ENCODE measurements around the gene BCL2. TPM values are rescaled to one million over a fixed set of nuclear protein-coding genes. Genes with fewer than 3 reads are reported as not detected.

Gene BCL2
- total RNA-seq, 1 experiment from 2014 or later, result 2.6 TPM

DNA sequence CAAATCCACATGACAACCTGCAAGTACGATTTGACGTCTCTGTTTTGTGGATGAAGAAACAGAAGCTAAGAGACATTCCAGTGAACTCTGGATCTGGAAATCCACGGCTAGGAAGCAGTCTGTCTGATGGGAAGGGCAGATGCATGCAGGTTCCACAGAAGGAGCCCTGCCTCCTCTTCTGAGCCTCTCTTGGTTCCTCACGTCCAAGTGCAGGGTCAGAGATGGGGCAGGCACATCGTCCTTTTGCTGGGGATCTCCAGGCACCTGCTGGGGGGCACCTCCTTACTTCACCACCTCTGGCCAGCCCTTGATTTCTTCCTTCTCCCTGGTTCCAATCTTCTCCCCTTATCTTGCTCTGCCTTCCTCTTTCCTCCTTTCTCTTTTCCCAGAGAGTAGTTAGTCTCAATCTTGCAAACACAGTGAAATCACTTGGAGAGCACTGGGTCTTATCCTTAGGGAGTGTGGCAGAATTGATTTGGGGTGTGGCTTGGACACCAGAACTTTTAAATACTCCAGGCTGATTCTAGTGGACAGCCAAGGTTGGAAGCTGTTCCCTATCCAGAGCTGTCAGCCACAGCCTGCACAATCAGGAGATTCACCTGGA, 137.8 kb downstream of the BCL2 start (continued):
- no peak for TF ChIP-seq MYBL2 (CRISPR knock-in tag; IDR thresholded peaks at IDR 0.05)
- no peak for TF ChIP-seq NFE2L1 (CRISPR knock-in tag; IDR thresholded peaks at IDR 0.05)
- TF ChIP-seq, protein P1, sequence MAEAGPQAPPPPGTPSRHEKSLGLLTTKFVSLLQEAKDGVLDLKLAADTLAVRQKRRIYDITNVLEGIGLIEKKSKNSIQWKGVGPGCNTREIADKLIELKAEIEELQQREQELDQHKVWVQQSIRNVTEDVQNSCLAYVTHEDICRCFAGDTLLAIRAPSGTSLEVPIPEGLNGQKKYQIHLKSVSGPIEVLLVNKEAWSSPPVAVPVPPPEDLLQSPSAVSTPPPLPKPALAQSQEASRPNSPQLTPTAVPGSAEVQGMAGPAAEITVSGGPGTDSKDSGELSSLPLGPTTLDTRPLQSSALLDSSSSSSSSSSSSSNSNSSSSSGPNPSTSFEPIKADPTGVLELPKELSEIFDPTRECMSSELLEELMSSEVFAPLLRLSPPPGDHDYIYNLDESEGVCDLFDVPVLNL (CRISPR knock-in tag; IDR thresholded peaks at IDR 0.05; ENCODE audit: borderline replicate concordance, low read depth), result no peak

- POLR2A ChIA-PET, result no interaction called here
- Mint-ChIP-seq H3K36me3 (no peaks in the 10 kb centered on the region), H3K4me1 (peaks cover 21% of the 10 kb centered on the region), H3K9me3 (no peaks in the 10 kb centered on the region), H3K27me3 (ENCODE audit: low read depth) (no peaks in the 10 kb centered on the region), H3K4me3 (no peak overlapping the region), H3K27ac (no peak overlapping the region)
- DNase-seq (ENCODE audit: low spot score) (no peak), ATAC-seq (no peak)
- CTCF ChIA-PET, result interaction anchor here (0.6 to 1.0 kb wide), 2 partner anchors 25 to 137 kb away, joined by 3 read pairs; no protein-coding TSS in a partner anchor
- TF ChIP-seq ZNF425 (CRISPR knock-in tag; conservative IDR thresholded peaks at IDR 0.05), result no peak
- TF ChIP-seq, protein P2, sequence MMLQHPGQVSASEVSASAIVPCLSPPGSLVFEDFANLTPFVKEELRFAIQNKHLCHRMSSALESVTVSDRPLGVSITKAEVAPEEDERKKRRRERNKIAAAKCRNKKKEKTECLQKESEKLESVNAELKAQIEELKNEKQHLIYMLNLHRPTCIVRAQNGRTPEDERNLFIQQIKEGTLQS (CRISPR knock-in tag; conservative IDR thresholded peaks at IDR 0.05), result no peak
- TF ChIP-seq NR3C1 (CRISPR knock-in tag; conservative IDR thresholded peaks at IDR 0.05; ENCODE audit: low read depth), result no peak
- no peak for TF ChIP-seq ZNF281 (CRISPR knock-in tag; IDR thresholded peaks at IDR 0.05)
- no peak for TF ChIP-seq TCF7 (CRISPR knock-in tag; IDR thresholded peaks at IDR 0.05; ENCODE audit: low read depth)
- no peak for TF ChIP-seq TEAD4 (CRISPR knock-in tag; IDR thresholded peaks at IDR 0.05)
- no peak for TF ChIP-seq GRHL2 (CRISPR knock-in tag; IDR thresholded peaks at IDR 0.05; ENCODE audit: insufficient replicate concordance, severe bottlenecking)
- no peak for TF ChIP-seq E2F1 (CRISPR knock-in tag; IDR thresholded peaks at IDR 0.05)
- no peak for TF ChIP-seq FOXK1 (CRISPR knock-in tag; IDR thresholded peaks at IDR 0.05)
- no peak for TF ChIP-seq HMGA2 (CRISPR knock-in tag; IDR thresholded peaks at IDR 0.05)
Observed at GRCh38 chr18:63180971-63181376, 138.6 kb downstream of the BCL2 start.

GRCh38 chr18:63180321-63180720, 139.2 kb downstream of the BCL2 start:
- Mint-ChIP-seq H3K27ac (no peak overlapping the region), H3K27me3 (ENCODE audit: low read depth) (no peaks in the 10 kb centered on the region), H3K9me3 (no peaks in the 10 kb centered on the region), H3K4me1 (peaks cover 21% of the 10 kb centered on the region), H3K4me3 (no peak overlapping the region), H3K36me3 (no peaks in the 10 kb centered on the region)
- no peak for TF ChIP-seq SP1 (CRISPR knock-in tag; conservative IDR thresholded peaks at IDR 0.05)
- TF ChIP-seq ZNF416 (CRISPR knock-in tag; IDR thresholded peaks at IDR 0.05), result no peak
- TF ChIP-seq FOXJ3 (CRISPR knock-in tag; IDR thresholded peaks at IDR 0.05; ENCODE audit: borderline replicate concordance), result no peak
- TF ChIP-seq ATF1 (CRISPR knock-in tag; IDR thresholded peaks at IDR 0.05), result no peak
- POLR2A ChIA-PET, result no interaction called here
- CTCF ChIA-PET, result interaction anchor here (0.6 to 1.5 kb wide), 2 partner anchors 25 to 164 kb away, joined by 3 to 5 read pairs; no protein-coding TSS in a partner anchor
- ATAC-seq, result no peak
- no peak for DNase-seq (ENCODE audit: low spot score)
